Measurements from ENCODE around the gene LNP1.
"Not testable (repeated sequence)": the region's sequence is repeated elsewhere in the genome, so short reads cannot be mapped to it uniquely, and the experiment has no call there.

- TF ChIP-seq EZH2 (IDR thresholded peaks at IDR 0.05; ENCODE audit: insufficient read depth, low read length) = not testable (repeated sequence)
- TF ChIP-seq, protein P1, sequence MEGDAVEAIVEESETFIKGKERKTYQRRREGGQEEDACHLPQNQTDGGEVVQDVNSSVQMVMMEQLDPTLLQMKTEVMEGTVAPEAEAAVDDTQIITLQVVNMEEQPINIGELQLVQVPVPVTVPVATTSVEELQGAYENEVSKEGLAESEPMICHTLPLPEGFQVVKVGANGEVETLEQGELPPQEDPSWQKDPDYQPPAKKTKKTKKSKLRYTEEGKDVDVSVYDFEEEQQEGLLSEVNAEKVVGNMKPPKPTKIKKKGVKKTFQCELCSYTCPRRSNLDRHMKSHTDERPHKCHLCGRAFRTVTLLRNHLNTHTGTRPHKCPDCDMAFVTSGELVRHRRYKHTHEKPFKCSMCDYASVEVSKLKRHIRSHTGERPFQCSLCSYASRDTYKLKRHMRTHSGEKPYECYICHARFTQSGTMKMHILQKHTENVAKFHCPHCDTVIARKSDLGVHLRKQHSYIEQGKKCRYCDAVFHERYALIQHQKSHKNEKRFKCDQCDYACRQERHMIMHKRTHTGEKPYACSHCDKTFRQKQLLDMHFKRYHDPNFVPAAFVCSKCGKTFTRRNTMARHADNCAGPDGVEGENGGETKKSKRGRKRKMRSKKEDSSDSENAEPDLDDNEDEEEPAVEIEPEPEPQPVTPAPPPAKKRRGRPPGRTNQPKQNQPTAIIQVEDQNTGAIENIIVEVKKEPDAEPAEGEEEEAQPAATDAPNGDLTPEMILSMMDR (IDR thresholded peaks at IDR 0.05; ENCODE audit: insufficient read depth, low read depth, low read length) = not testable (repeated sequence)
Observed at GRCh38 chr3:100447067-100447466, 45.7 kb downstream of the LNP1 start.

Data from astrocyte (in vitro differentiated cells and primary cell).